CD4-positive, alpha-beta T cell treated with Interleukin-12 subunit alpha and Interleukin-12 subunit beta, for 1 hour (primary cell): ENCODE results near the gene URB1.
"Not testable (repeated sequence)": the region's sequence is repeated elsewhere in the genome, so short reads cannot be mapped to it uniquely, and the experiment has no call there.

Experiments
- DNase-seq: peaks from one replicate; pipeline ENCODE4 v3.0.0-alpha.2; 2020

URB1 gene

GRCh38 chr21:32411350-32412161, 18.7 kb upstream of the URB1 start:
- peak; percentile 65 for DNase-seq

- no peak for DNase-seq
Measured at GRCh38 chr21:32410916-32411315, 18.1 kb upstream of the URB1 start.

- no peak for DNase-seq
Measured at GRCh38 chr21:32410291-32410690, 17.5 kb upstream of the URB1 start.

- no peak for DNase-seq
Measured at GRCh38 chr21:32406405-32406804, 13.6 kb upstream of the URB1 start.

GRCh38 chr21:32403201-32403777, 10.5 kb upstream of the URB1 start:
- DNase-seq, result peak; percentile 76

- no peak for DNase-seq
Measured at GRCh38 chr21:32393677-32394001, 827 bp upstream of the URB1 start.

- DNase-seq, result no peak
Measured at GRCh38 chr21:32392299-32392879, 423 bp downstream of the URB1 start.

GRCh38 chr21:32391755-32392154, 1.1 kb downstream of the URB1 start:
- DNase-seq, result no peak

GRCh38 chr21:32390537-32391224, 2.1 kb downstream of the URB1 start:
- DNase-seq, result not testable (repeated sequence)

GRCh38 chr21:32389337-32390015, 3.3 kb downstream of the URB1 start:
- no peak for DNase-seq

- DNase-seq, result no peak
Measured at GRCh38 chr21:32388306-32388705, 4.5 kb downstream of the URB1 start.

GRCh38 chr21:32387151-32387550, 5.7 kb downstream of the URB1 start:
- no peak for DNase-seq

- DNase-seq, result no peak
Measured at GRCh38 chr21:32386195-32386870, 6.5 kb downstream of the URB1 start.

GRCh38 chr21:32383812-32384211, 9.0 kb downstream of the URB1 start:
- no peak for DNase-seq

- no peak for DNase-seq
Measured at GRCh38 chr21:32382108-32382644, 10.6 kb downstream of the URB1 start.

- no peak for DNase-seq
Measured at GRCh38 chr21:32381571-32381970, 11.2 kb downstream of the URB1 start.

GRCh38 chr21:32380940-32381339, 11.9 kb downstream of the URB1 start:
- no peak for DNase-seq

- no peak for DNase-seq
Measured at GRCh38 chr21:32378956-32379355, 13.9 kb downstream of the URB1 start.

GRCh38 chr21:32377991-32378390, 14.8 kb downstream of the URB1 start:
- no peak for DNase-seq

- DNase-seq, result no peak
Measured at GRCh38 chr21:32377506-32377905, 15.3 kb downstream of the URB1 start.

GRCh38 chr21:32372755-32373154, 20.1 kb downstream of the URB1 start:
- no peak for DNase-seq

GRCh38 chr21:32371913-32372314, 20.9 kb downstream of the URB1 start:
- DNase-seq, result no peak
